Embryonic facial prominence (tissue), 1 donor: ENCODE data around the gene CACNA1S.

Source experiments
- DNase-seq: peaks from one replicate; pipeline ENCODE4 v3.0.0-alpha.2; 2016; ENCODE audit errors: extremely low spot score

CACNA1S gene

GRCh38 chr1:201140235-201140940 is 28.2 kb upstream of the CACNA1S start:
- no peak for DNase-seq

GRCh38 chr1:201139756-201140155 is 27.5 kb upstream of the CACNA1S start:
- DNase-seq, result no peak

- DNase-seq, result no peak
Observed at GRCh38 chr1:201139306-201139705, 27.1 kb upstream of the CACNA1S start.

- DNase-seq, result no peak
Observed at GRCh38 chr1:201138311-201138840, 26.1 kb upstream of the CACNA1S start.

- no peak for DNase-seq
Observed at GRCh38 chr1:201137579-201138310, 25.5 kb upstream of the CACNA1S start.

- DNase-seq, result no peak
Observed at GRCh38 chr1:201137024-201137392, 24.8 kb upstream of the CACNA1S start.

- no peak for DNase-seq
Observed at GRCh38 chr1:201136355-201137023, 24.3 kb upstream of the CACNA1S start.

GRCh38 chr1:201134405-201134804 is 22.2 kb upstream of the CACNA1S start:
- no peak for DNase-seq

- no peak for DNase-seq
Observed at GRCh38 chr1:201131398-201131797, 19.2 kb upstream of the CACNA1S start.

GRCh38 chr1:201128962-201129361 is 16.7 kb upstream of the CACNA1S start:
- DNase-seq, result no peak

- no peak for DNase-seq
Observed at GRCh38 chr1:201128476-201128875, 16.2 kb upstream of the CACNA1S start.

- no peak for DNase-seq
Observed at GRCh38 chr1:201127755-201128455, 15.7 kb upstream of the CACNA1S start.

GRCh38 chr1:201126832-201127754 is 14.9 kb upstream of the CACNA1S start, which contains the start of gene ASCL5:
Gene ASCL5, minus strand, starts transcription at chr1:201127184. Its CDS starts 11,812 bp downstream, at chr1:201115372.
- DNase-seq, result no peak

- no peak for DNase-seq
Observed at GRCh38 chr1:201126463-201126831, 14.2 kb upstream of the CACNA1S start.

GRCh38 chr1:201125800-201126199 is 13.6 kb upstream of the CACNA1S start:
- DNase-seq, result no peak

GRCh38 chr1:201125019-201125418 is 12.8 kb upstream of the CACNA1S start:
- DNase-seq, result no peak

GRCh38 chr1:201123866-201124265 is 11.6 kb upstream of the CACNA1S start:
- no peak for DNase-seq

GRCh38 chr1:201122321-201122957 is 10.2 kb upstream of the CACNA1S start:
- no peak for DNase-seq

GRCh38 chr1:201119206-201120197 is 7.3 kb upstream of the CACNA1S start:
- no peak for DNase-seq
